H1 (cell line): ENCODE results near the gene RPA3. TPM values are rescaled to one million over a fixed set of nuclear protein-coding genes. Genes with fewer than 3 reads are reported as not detected.

ENCODE experiments used
- CTCF ChIA-PET: fragments of 300-600 bp; sonication (Branson Sonifier 250); formaldehyde crosslinking; loops from one replicate; lab custom pipeline; 2021; ENCODE audit not compliant: partially characterized antibody; lab: Charles Lee
- POLR2A ChIA-PET: fragments of 300-600 bp; sonication (Branson Sonifier 250); formaldehyde crosslinking; loops from one replicate; lab custom pipeline; 2021; ENCODE audit warnings: inconsistent platforms; ENCODE audit not compliant: partially characterized antibody; lab: Charles Lee
- DNase-seq, 2 experiments: peaks; one replicate each; pipeline versions ENCODE4 v3.0.0 to v3.0.0-alpha.2; 2010 to 2022; ENCODE audit warnings: low spot score in 2 of 2, low read depth in 1 of 2, mixed read lengths in 1 of 2
- FAIRE-seq: peaks from 2 replicates; lab custom pipeline; 2011; peaks lifted over from hg19 to GRCh38; lab: Jason Lieb, UNC
- H2AFZ ChIP-seq: 2 replicates; pipeline ENCODE4 v1.8.1; 2012; ENCODE audit warnings: low read length, inconsistent platforms
- H2AK5ac ChIP-seq: 2 replicates; pipeline ENCODE4 v1.6.1; 2013; ENCODE audit warnings: low read depth, low read length
- H2BK120ac ChIP-seq: replicated peaks from 2 replicates; pipeline ENCODE3; 2013; ENCODE audit warnings: low read depth, low read length, inconsistent platforms
- H2BK12ac ChIP-seq: 2 replicates; pipeline ENCODE4 v1.6.1; 2013; ENCODE audit warnings: low read depth, low read length
- H2BK15ac ChIP-seq: 2 replicates; pipeline ENCODE4 v1.6.1; 2013; ENCODE audit warnings: low read length
- H2BK20ac ChIP-seq: 2 replicates; pipeline ENCODE4 v1.6.1; 2013; ENCODE audit warnings: low read length
- H2BK5ac ChIP-seq: 2 replicates; pipeline ENCODE4 v1.6.1; 2013; ENCODE audit warnings: low read depth, low read length
- H3K14ac ChIP-seq: 2 replicates; pipeline ENCODE4 v1.6.1; 2013; ENCODE audit warnings: inconsistent platforms; ENCODE audit not compliant: insufficient read length
- H3K18ac ChIP-seq: 2 replicates; pipeline ENCODE4 v1.6.1; 2013; ENCODE audit warnings: low read length; ENCODE audit errors: extremely low read depth
- H3K23ac ChIP-seq: 2 replicates; pipeline ENCODE4 v1.6.1; 2013; ENCODE audit warnings: inconsistent platforms; ENCODE audit not compliant: insufficient read length
- H3K23me2 ChIP-seq: 2 replicates; pipeline ENCODE4 v1.6.1; 2013; ENCODE audit warnings: low read depth, low read length
- H3K27ac ChIP-seq: 2 replicates; pipeline ENCODE4 v1.6.1; 2011; ENCODE audit warnings: low read depth, low read length, inconsistent platforms
- H3K27me3 ChIP-seq, 4 experiments: replicated peaks in 1 of 4; 1 replicate in 1 of 4; 2 replicates in 3 of 4; pipeline versions ENCODE4 v1.6.1 to v1.8.1; 2011 to 2013; ENCODE audit warnings: low read length in 3 of 4, mild to moderate bottlenecking in 3 of 4, inconsistent platforms in 2 of 4, mixed read lengths in 2 of 4, moderate library complexity in 1 of 4; ENCODE audit not compliant: control insufficient read depth in 3 of 4, insufficient read depth in 3 of 4; ENCODE audit errors: extremely low read depth in 1 of 4
- H3K36me3 ChIP-seq, 4 experiments: 2 replicates each; pipeline versions ENCODE4 v1.6.1 to v1.8.1; 2011 to 2013; ENCODE audit warnings: mild to moderate bottlenecking in 4 of 4, low read length in 3 of 4, moderate library complexity in 2 of 4, control low read depth in 1 of 4, inconsistent platforms in 1 of 4; ENCODE audit not compliant: insufficient read depth in 4 of 4, control insufficient read depth in 2 of 4
- H3K4ac ChIP-seq: replicated peaks from 2 replicates; pipeline ENCODE3; 2013; ENCODE audit warnings: low read length, low read depth, mixed read lengths, inconsistent platforms; ENCODE audit not compliant: insufficient read length
- H3K4me1 ChIP-seq, 4 experiments: replicated peaks in 1 of 4; 1 replicate in 1 of 4; 2 replicates in 3 of 4; pipeline versions ENCODE4 v1.6.1 to v1.8.1; 2011 to 2013; ENCODE audit warnings: low read length in 3 of 4, inconsistent platforms in 2 of 4, mixed read lengths in 1 of 4; ENCODE audit not compliant: insufficient read depth in 4 of 4, control insufficient read depth in 3 of 4
- H3K4me2 ChIP-seq, 2 experiments: 2 replicates each; pipeline versions ENCODE4 v1.6.1 to v1.8.1; 2011 to 2013; ENCODE audit warnings: low read depth in 2 of 2, low read length in 2 of 2, control low read depth in 1 of 2, inconsistent platforms in 1 of 2, mild to moderate bottlenecking in 1 of 2; ENCODE audit not compliant: insufficient read depth in 1 of 2
- H3K4me3 ChIP-seq, 4 experiments: fragments of 200-600, 300-600 bp in 1 of 4; sonication (generic), shearing (Covaris generic), sonication (Bioruptor Twin) in 1 of 4; 2 replicates each; pipeline versions ENCODE4 v1.5.1 to v1.8.1; 2011 to 2016; ENCODE audit warnings: low read length in 4 of 4, low read depth in 3 of 4, control low read depth in 2 of 4, inconsistent platforms in 2 of 4, mild to moderate bottlenecking in 2 of 4, mixed read lengths in 1 of 4, moderate library complexity in 1 of 4; ENCODE audit not compliant: insufficient read depth in 2 of 4; ENCODE audit errors: extremely low read depth in 1 of 4
- H3K56ac ChIP-seq: replicated peaks from 2 replicates; pipeline ENCODE3; 2013; ENCODE audit warnings: low read depth, mild to moderate bottlenecking, mixed read lengths, low read length, inconsistent platforms; ENCODE audit not compliant: insufficient read length
- H3K79me1 ChIP-seq: 2 replicates; pipeline ENCODE4 v1.6.1; 2013; ENCODE audit warnings: low read depth, low read length, control low read depth
- H3K79me2 ChIP-seq, 2 experiments: 2 replicates each; pipeline versions ENCODE4 v1.6.1 to v1.8.1; 2012 to 2013; ENCODE audit warnings: low read length in 2 of 2, mild to moderate bottlenecking in 2 of 2, inconsistent platforms in 1 of 2; ENCODE audit not compliant: insufficient read depth in 2 of 2, control insufficient read depth in 1 of 2
- H3K9ac ChIP-seq, 4 experiments: replicated peaks in 1 of 4; 1 replicate in 1 of 4; 2 replicates in 3 of 4; pipeline versions ENCODE4 v1.6.1 to v1.8.1; 2011 to 2013; ENCODE audit warnings: low read depth in 3 of 4, low read length in 3 of 4, control low read depth in 2 of 4, mild to moderate bottlenecking in 2 of 4, moderate library complexity in 2 of 4, inconsistent platforms in 1 of 4; ENCODE audit errors: extremely low read depth in 1 of 4
- H3K9me3 ChIP-seq, 2 experiments: 2 replicates each; pipeline versions ENCODE4 v1.6.1 to v1.8.1; 2012 to 2013; ENCODE audit warnings: mild to moderate bottlenecking in 2 of 2, moderate library complexity in 2 of 2, control low read depth in 1 of 2, inconsistent platforms in 1 of 2, low read depth in 1 of 2, low read length in 1 of 2, mixed read lengths in 1 of 2; ENCODE audit not compliant: insufficient read depth in 2 of 2
- H4K20me1 ChIP-seq, 2 experiments: replicated peaks in 1 of 2; 2 replicates each; pipeline versions ENCODE3 to v1.8.1; 2011 to 2013; ENCODE audit warnings: inconsistent platforms in 2 of 2, low read length in 2 of 2, mild to moderate bottlenecking in 1 of 2; ENCODE audit not compliant: insufficient read depth in 2 of 2, control insufficient read depth in 1 of 2
- H4K5ac ChIP-seq: 2 replicates; pipeline ENCODE4 v1.6.1; 2013; ENCODE audit warnings: low read length, low read depth, mixed read lengths, inconsistent platforms; ENCODE audit not compliant: insufficient read length
- H4K8ac ChIP-seq: 2 replicates; pipeline ENCODE4 v1.8.0; 2013; ENCODE audit warnings: mild to moderate bottlenecking, moderate library complexity, low read length, inconsistent platforms; ENCODE audit not compliant: insufficient read depth; ENCODE audit errors: extremely low read depth
- H4K91ac ChIP-seq: replicated peaks from 2 replicates; pipeline ENCODE3; 2013; ENCODE audit warnings: low read length, mixed read lengths, inconsistent platforms; ENCODE audit not compliant: insufficient read length
- BRCA1 ChIP-seq: IDR thresholded peaks from 2 replicates; pipeline ENCODE4 v1.6.1; 2012; ENCODE audit warnings: low read depth, low read length, improper control_type of control experiment
- CBX8 ChIP-seq: fragments of 300-800, 300-1000 bp; sonication (generic); IDR thresholded peaks from 2 replicates; pipeline ENCODE4 v1.7.1; 2016; ENCODE audit warnings: low read depth, low read length, borderline replicate concordance
- CHD2 ChIP-seq: IDR thresholded peaks from 2 replicates; pipeline ENCODE4 v1.6.1; 2012; ENCODE audit warnings: low read length, improper control_type of control experiment
- GTF2F1 ChIP-seq: IDR thresholded peaks from 2 replicates; pipeline ENCODE4 v1.6.1; 2012; ENCODE audit warnings: low read depth, low read length, improper control_type of control experiment, borderline replicate concordance
- HDAC2 ChIP-seq, 2 experiments: fragments of 300-600 bp in 1 of 2; sonication (generic) in 1 of 2; IDR thresholded peaks; 2 replicates each; pipeline ENCODE4 v1.6.1; 2011 to 2012; ENCODE audit warnings: low read depth in 2 of 2, low read length in 2 of 2, mild to moderate bottlenecking in 2 of 2, moderate library complexity in 2 of 2, borderline replicate concordance in 1 of 2, inconsistent platforms in 1 of 2
- HDAC6 ChIP-seq: IDR thresholded peaks from one replicate; pipeline ENCODE4 v1.7.1; 2012; ENCODE audit warnings: low read depth, mild to moderate bottlenecking, inconsistent platforms, low read length, moderate library complexity
- PHF8 ChIP-seq: fragments of 200-600 bp; sonication (generic); conservative IDR thresholded peaks from 2 replicates; pipeline ENCODE4 v1.7.1; 2012; ENCODE audit warnings: low read depth, mild to moderate bottlenecking, inconsistent platforms, low read length, moderate library complexity
- SAP30 ChIP-seq: fragments of 300-600 bp; sonication (generic); IDR thresholded peaks from 2 replicates; pipeline ENCODE4 v1.7.1; 2012; ENCODE audit warnings: low read length, moderate library complexity, mild to moderate bottlenecking, inconsistent platforms; ENCODE audit not compliant: insufficient read depth, insufficient replicate concordance
- SIN3A ChIP-seq, 2 experiments: IDR thresholded peaks in 1 of 2; conservative IDR thresholded peaks in 1 of 2; 2 replicates each; pipeline ENCODE4 v1.6.1; 2011 to 2012; ENCODE audit warnings: low read length in 2 of 2, improper control_type of control experiment in 1 of 2, low read depth in 1 of 2, mild to moderate bottlenecking in 1 of 2
- SIRT6 ChIP-seq: IDR thresholded peaks from one replicate; pipeline ENCODE4 v1.7.1; 2012; ENCODE audit warnings: low read length, inconsistent platforms
- SIX5 ChIP-seq: IDR thresholded peaks from 2 replicates; pipeline ENCODE4 v1.6.1; 2011; ENCODE audit warnings: mild to moderate bottlenecking, low read depth, low read length
- SP4 ChIP-seq: IDR thresholded peaks from 2 replicates; pipeline ENCODE4 v1.6.1; 2012; ENCODE audit warnings: low read length, inconsistent platforms
- TAF1 ChIP-seq: IDR thresholded peaks from 2 replicates; pipeline ENCODE4 v1.6.1; 2011; ENCODE audit warnings: mild to moderate bottlenecking, low read depth, low read length
- YY1 ChIP-seq: IDR thresholded peaks from 2 replicates; pipeline ENCODE4 v1.6.1; 2011; ENCODE audit warnings: low read depth, mild to moderate bottlenecking, low read length
- WGBS, 2 experiments: shearing (Covaris generic) in 1 of 2; methylation state at CpG; one replicate each; pipeline versions ENCODE4 v1.1.6 to v1.1.7; 2013 to 2015; ENCODE audit warnings: low lambda C conversion rate in 2 of 2, mixed read lengths in 2 of 2, inconsistent platforms in 1 of 2, low coverage in 1 of 2, missing lambda C conversion rate in 1 of 2; ENCODE audit not compliant: insufficient replicate concordance in 2 of 2, insufficient coverage in 1 of 2, insufficient read length in 1 of 2; ENCODE audit errors: extremely low coverage in 1 of 2, missing lambda C conversion rate in 1 of 2; 5-methylcytosine and 5-hydroxymethylcytosine counted together
- polyA plus RNA-seq, 7 experiments: library from polyadenylated mRNA; depleted of rRNA in 3 of 7; stranded (reverse) in 5 of 7; unstranded in 2 of 7; fragments of >200 nt in 5 of 7; fragments of 200-250 nt in 2 of 7; gene quantifications; 1 replicate in 5 of 7; 2 replicates in 1 of 7; 4 replicates in 1 of 7; pipeline versions ENCODE4 v1.2.1 to v1.2.3, GENCODE V29; 2011 to 2013; ENCODE audit warnings: missing spikeins in 2 of 7, mixed read lengths in 2 of 7
- total RNA-seq: library from RNA; stranded (reverse); fragmentation: NEBNext Ultra II Directional; extraction: Animal tissue kit (Norgen Biotek cat#: 25700); gene quantifications from 2 replicates; pipeline ENCODE4 v1.2.1, GENCODE V29; 2021

Gene RPA3
- total and polyA plus RNA-seq, 2 of the 8 experiments (the other 6 are each of a cell fraction or from before 2014, with no cell fraction given): 60.2 to 105 TPM

DNA sequence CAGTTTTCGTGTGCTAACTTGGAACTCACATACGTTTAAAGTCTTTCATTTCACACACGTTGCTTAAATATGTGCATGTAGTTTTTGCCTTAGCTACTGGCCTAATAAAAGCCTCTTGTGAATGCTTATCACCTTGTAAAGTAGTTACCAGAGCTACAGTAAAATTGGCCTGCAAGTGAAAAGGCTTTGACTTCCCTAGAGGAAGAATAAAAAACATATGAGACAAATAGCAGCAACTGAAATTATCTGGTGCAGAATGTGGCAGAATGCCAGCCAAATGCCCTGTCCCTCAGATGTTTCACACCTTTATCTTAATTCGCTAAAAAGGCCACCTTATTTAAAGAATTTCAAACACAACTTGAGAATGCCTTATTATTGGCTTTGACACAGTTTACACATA lies 28.1 kb upstream of the RPA3 start:
- no peaks in the 10 kb centered on the region for H3K79me1 ChIP-seq
- peaks cover 0 to 4% (median 0%) of the 10 kb centered on the region in 4 experiments; a peak in 1 of 7 replicates for H3K4me1 ChIP-seq
- no peak overlapping the region for H2AFZ ChIP-seq
- H3K4ac ChIP-seq: no peak overlapping the region
- H3K23ac ChIP-seq: no peak overlapping the region
- WGBS, 2 experiments: 79% methylated on average over 4 of the region's 4 CpGs; no CpG with 5 or more reads in 1 of the 2 experiments
- H2BK120ac ChIP-seq: no peak overlapping the region
- no peak overlapping the region for H4K5ac ChIP-seq
- FAIRE-seq: no peak
- H3K27me3 ChIP-seq: no peaks in the 10 kb centered on the region
- no peak overlapping the region for H3K9ac ChIP-seq
- no peaks in the 10 kb centered on the region for H3K23me2 ChIP-seq
- no peak overlapping the region for H2BK5ac ChIP-seq
- CTCF ChIA-PET: interaction anchor here (1.2 kb wide), 1 partner anchor 55 kb away, joined by 3 read pairs; no protein-coding TSS in a partner anchor
- POLR2A ChIA-PET: interaction anchor here (0.6 kb wide), 1 partner anchor 45 kb away, joined by 3 read pairs; no protein-coding TSS in a partner anchor
- no peak overlapping the region for H2AK5ac ChIP-seq
- H3K79me2 ChIP-seq: no peaks in the 10 kb centered on the region
- no peak overlapping the region for H3K18ac ChIP-seq
- H4K91ac ChIP-seq: no peak overlapping the region
- no peaks in the 10 kb centered on the region for H4K20me1 ChIP-seq
- no peak overlapping the region for H4K8ac ChIP-seq
- TF ChIP-seq YY1 (no peak), CHD2 (no peak), HDAC6 (no peak), SIN3A (conservative IDR thresholded peaks at IDR 0.05 in 1 of 2, IDR thresholded peaks at IDR 0.05 in 1 of 2; ENCODE audit: low read depth in 1 of 2, low read length in 2 of 2) (no peak), GTF2F1 (no peak), CBX8 (no peak), PHF8 (no peak), SP4 (no peak), SIX5 (no peak), SIRT6 (no peak), HDAC2 (IDR thresholded peaks at IDR 0.05; ENCODE audit: borderline replicate concordance in 1 of 2, low read depth in 2 of 2, low read length in 2 of 2) (no peak), SAP30 (no peak), BRCA1 (no peak), TAF1 (no peak)
- H3K14ac ChIP-seq: no peak overlapping the region
- H3K4me3 ChIP-seq: no peak overlapping the region
- H2BK15ac ChIP-seq: no peak overlapping the region
- H3K36me3 ChIP-seq: no peaks in the 10 kb centered on the region
- no peak overlapping the region for H3K27ac ChIP-seq
- no peaks in the 10 kb centered on the region for H3K9me3 ChIP-seq
- no peak for DNase-seq
- no peak overlapping the region for H2BK12ac ChIP-seq
- no peak overlapping the region for H2BK20ac ChIP-seq
- H3K56ac ChIP-seq: no peak overlapping the region
- H3K4me2 ChIP-seq: no peak overlapping the region
